Thymus (tissue), 11 donors: ENCODE measurements around the gene DTNBP1. TPM values are rescaled to one million over a fixed set of nuclear protein-coding genes. Genes with fewer than 3 reads are reported as not detected.

Experiments
- DNase-seq, 9 donors: peaks; one replicate each; pipeline ENCODE4 v3.0.0-alpha.2; 2013; ENCODE audit warnings: low spot score in 9 of 9, low read depth in 6 of 9, missing footprints in 1 of 9
- H3K27ac ChIP-seq, 2 donors: one replicate each; pipeline ENCODE4 v1.5.1; 2013; ENCODE audit warnings: control low read depth in 1 of 2, low read depth in 1 of 2, low read length in 1 of 2, mild to moderate bottlenecking in 1 of 2, moderate library complexity in 1 of 2
- H3K27me3 ChIP-seq, 2 donors: one replicate each; pipeline ENCODE4 v1.5.1; 2013; ENCODE audit warnings: low read length in 1 of 2; ENCODE audit not compliant: control insufficient read depth in 2 of 2, insufficient read depth in 1 of 2
- H3K36me3 ChIP-seq, 2 donors: one replicate each; pipeline ENCODE4 v1.5.1; 2013; ENCODE audit warnings: low read length in 1 of 2, mild to moderate bottlenecking in 1 of 2, moderate library complexity in 1 of 2; ENCODE audit not compliant: control insufficient read depth in 2 of 2, insufficient read depth in 2 of 2
- H3K4me1 ChIP-seq, 2 donors: one replicate each; pipeline ENCODE4 v1.5.1; 2013; ENCODE audit warnings: low read length in 2 of 2; ENCODE audit not compliant: control insufficient read depth in 2 of 2, insufficient read depth in 2 of 2
- H3K4me3 ChIP-seq, 2 donors: one replicate each; pipeline ENCODE4 v1.5.1; 2013; ENCODE audit warnings: low read length in 2 of 2, control low read depth in 1 of 2, mild to moderate bottlenecking in 1 of 2
- H3K9me3 ChIP-seq, 2 donors: one replicate each; pipeline ENCODE4 v1.5.1; 2013; ENCODE audit warnings: low read length in 1 of 2, mild to moderate bottlenecking in 1 of 2; ENCODE audit not compliant: control insufficient read depth in 2 of 2, insufficient read depth in 1 of 2
- WGBS: extraction: QIAGEN DNeasy Blood & Tissue Kit; methylation state at CpG from one replicate; pipeline ENCODE4 v1.1.7; 2013; 5-methylcytosine and 5-hydroxymethylcytosine counted together
- polyA plus RNA-seq: library from polyadenylated mRNA; stranded (reverse); fragments of 200-250 nt; gene quantifications from one replicate; pipeline ENCODE4 v1.2.3, GENCODE V29; 2013
- total RNA-seq: library from RNA; stranded (reverse); fragments of 120-200 nt; gene quantifications from one replicate; pipeline ENCODE4 v1.2.4, GENCODE V29; 2013
- donor health status: healthy.

DTNBP1 gene
- total and polyA plus RNA-seq, 2 donors: 8.0 to 29.7 TPM

GRCh38 chr6:15489261-15489962, 173.4 kb downstream of the DTNBP1 start:
- no peak overlapping the region for H3K4me3 ChIP-seq
- no peaks in the 10 kb centered on the region for H3K27me3 ChIP-seq
- H3K36me3 ChIP-seq: peaks cover 37 to 47% of the 10 kb centered on the region in 2 donors
- H3K27ac ChIP-seq: no peak overlapping the region
- H3K9me3 ChIP-seq: no peaks in the 10 kb centered on the region
- 89% methylated on average over 14 of the region's 14 CpGs for WGBS
- DNase-seq: no peak
- peaks cover 20 to 32% of the 10 kb centered on the region in 2 donors for H3K4me1 ChIP-seq

GRCh38 chr6:15487262-15487661, 175.6 kb downstream of the DTNBP1 start:
- H3K4me3 ChIP-seq: no peak overlapping the region
- no peaks in the 10 kb centered on the region for H3K9me3 ChIP-seq
- no peak for DNase-seq
- 98% methylated on average over 13 of the region's 13 CpGs for WGBS
- H3K36me3 ChIP-seq: peaks cover 34 to 35% of the 10 kb centered on the region in 2 donors
- H3K27me3 ChIP-seq: no peaks in the 10 kb centered on the region
- no peak overlapping the region for H3K27ac ChIP-seq
- peaks cover 20 to 28% of the 10 kb centered on the region in 2 donors for H3K4me1 ChIP-seq

GRCh38 chr6:15485936-15486335, 176.9 kb downstream of the DTNBP1 start:
- H3K27ac ChIP-seq: no peak overlapping the region
- peaks cover 16 to 23% of the 10 kb centered on the region in 2 donors for H3K4me1 ChIP-seq
- H3K27me3 ChIP-seq: no peaks in the 10 kb centered on the region
- 65% methylated on average over 2 of the region's 2 CpGs for WGBS
- DNase-seq: no peak
- H3K36me3 ChIP-seq: peaks cover 31 to 33% of the 10 kb centered on the region in 2 donors
- H3K9me3 ChIP-seq: no peaks in the 10 kb centered on the region
- H3K4me3 ChIP-seq: no peak overlapping the region

GRCh38 chr6:15484821-15485220, 178.0 kb downstream of the DTNBP1 start:
- Histone ChIP-seq H3K4me3 (no peak overlapping the region), H3K9me3 (no peaks in the 10 kb centered on the region), H3K36me3 (peaks cover 30 to 31% of the 10 kb centered on the region in 2 donors), H3K27me3 (no peaks in the 10 kb centered on the region), H3K27ac (no peak overlapping the region), H3K4me1 (peaks cover 8 to 16% of the 10 kb centered on the region in 2 donors)
- DNase-seq: no peak
- whole genome bisulfite sequencing: 98% methylated on average over 4 of the region's 4 CpGs

GRCh38 chr6:15484140-15484539, 178.7 kb downstream of the DTNBP1 start:
- Histone ChIP-seq H3K27ac (no peak overlapping the region), H3K4me3 (no peak overlapping the region), H3K36me3 (peaks cover 25 to 26% of the 10 kb centered on the region in 2 donors), H3K27me3 (no peaks in the 10 kb centered on the region), H3K4me1 (peaks cover 5 to 9% of the 10 kb centered on the region in 2 donors), H3K9me3 (no peaks in the 10 kb centered on the region)
- 97% methylated on average over 3 of the region's 3 CpGs for WGBS
- DNase-seq: no peak

GRCh38 chr6:15483060-15483459, 179.8 kb downstream of the DTNBP1 start:
- WGBS: 98% methylated on average over 1 of the region's 1 CpG

GRCh38 chr6:15481390-15482291, 181.2 kb downstream of the DTNBP1 start:
- Histone ChIP-seq H3K4me3 (no peak overlapping the region), H3K9me3 (no peaks in the 10 kb centered on the region), H3K27me3 (no peaks in the 10 kb centered on the region), H3K36me3 (peaks cover under 1 to 3% of the 10 kb centered on the region in 2 donors), H3K27ac (peak overlapping the region in 1 of 2 donors; percentile 3), H3K4me1 (peaks cover 5 to 8% of the 10 kb centered on the region in 2 donors)
- peak in 1 of 9 donors; percentile 47 for DNase-seq
- WGBS: 17% methylated on average over 10 of the region's 10 CpGs

More at GRCh38 chr6:15483060-15483459, 179.8 kb downstream of the DTNBP1 start:
- no peak overlapping the region for H3K4me3 ChIP-seq
- H3K27ac ChIP-seq: no peak overlapping the region
- H3K27me3 ChIP-seq: no peaks in the 10 kb centered on the region
- peaks cover 5 to 8% of the 10 kb centered on the region in 2 donors for H3K4me1 ChIP-seq
- no peaks in the 10 kb centered on the region for H3K9me3 ChIP-seq
- H3K36me3 ChIP-seq: peaks cover 14 to 15% of the 10 kb centered on the region in 2 donors
- DNase-seq: no peak

GRCh38 chr6:15480525-15480924, 182.3 kb downstream of the DTNBP1 start:
- Histone ChIP-seq H3K27me3 (no peaks in the 10 kb centered on the region), H3K36me3 (peaks cover 5 to 10% of the 10 kb centered on the region in 2 donors), H3K4me3 (no peak overlapping the region), H3K4me1 (peaks cover 5 to 16% of the 10 kb centered on the region in 2 donors), H3K27ac (no peak overlapping the region), H3K9me3 (no peaks in the 10 kb centered on the region)
- WGBS: 81% methylated on average over 7 of the region's 7 CpGs
- no peak for DNase-seq

GRCh38 chr6:15479761-15480160, 183.1 kb downstream of the DTNBP1 start:
- Histone ChIP-seq H3K4me1 (peaks cover 5 to 24% of the 10 kb centered on the region in 2 donors), H3K36me3 (peaks cover 12 to 15% of the 10 kb centered on the region in 2 donors), H3K9me3 (no peaks in the 10 kb centered on the region), H3K4me3 (no peak overlapping the region), H3K27me3 (no peaks in the 10 kb centered on the region), H3K27ac (no peak overlapping the region)
- 96% methylated on average over 5 of the region's 5 CpGs for WGBS
- no peak for DNase-seq
